Choroid plexus epithelial cell (primary cell): ENCODE measurements around the gene ZNF462.

ENCODE experiments used
- DNase-seq: peaks from one replicate; pipeline ENCODE4 v3.0.0-alpha.2; 2010; ENCODE audit warnings: low read depth
- H3K4me3 ChIP-seq: 2 replicates; pipeline ENCODE4 v1.5.1; 2011; ENCODE audit warnings: low read depth, mild to moderate bottlenecking, control low read depth, low read length, moderate library complexity
- CTCF ChIP-seq: conservative IDR thresholded peaks from 2 replicates; pipeline ENCODE4 v1.5.1; 2011; ENCODE audit warnings: low read depth, mild to moderate bottlenecking, control low read depth, inconsistent platforms, low read length, moderate library complexity

Gene ZNF462

GRCh38 chr9:106960258-106960657 lies 97.3 kb downstream of the ZNF462 start:
- DNase-seq, result no peak
- H3K4me3 ChIP-seq, result no peak overlapping the region
- TF ChIP-seq CTCF, result no peak

GRCh38 chr9:106961623-106962022 lies 98.7 kb downstream of the ZNF462 start:
- TF ChIP-seq CTCF, result no peak
- no peak overlapping the region for H3K4me3 ChIP-seq
- peak; percentile 18 for DNase-seq

- no peak overlapping the region for H3K4me3 ChIP-seq
- TF ChIP-seq CTCF, result peak; percentile 14
- DNase-seq, result peak; percentile 56
Measured at GRCh38 chr9:106962122-106962521, 99.2 kb downstream of the ZNF462 start.

- no peak for TF ChIP-seq CTCF
- peak; percentile 70 for DNase-seq
- H3K4me3 ChIP-seq, result no peak overlapping the region
Measured at GRCh38 chr9:106962615-106963363, 99.8 kb downstream of the ZNF462 start.

- no peak for TF ChIP-seq CTCF
- no peak for DNase-seq
- H3K4me3 ChIP-seq, result no peak overlapping the region
Measured at GRCh38 chr9:106963684-106964083, 100.7 kb downstream of the ZNF462 start.

- no peak overlapping the region for H3K4me3 ChIP-seq
- DNase-seq, result no peak
- TF ChIP-seq CTCF, result no peak
Measured at GRCh38 chr9:106964329-106964728, 101.4 kb downstream of the ZNF462 start.
